Measurements from ENCODE around the gene TOPBP1. TPM values are rescaled to one million over a fixed set of nuclear protein-coding genes. Genes with fewer than 3 reads are reported as not detected.
"Not testable (repeated sequence)": the region's sequence is repeated elsewhere in the genome, so short reads cannot be mapped to it uniquely, and the experiment has no call there.

Gene TOPBP1
- total and polyA plus RNA-seq, 8 donors = 5.8 to 13.0 (median 8.0) TPM

DNA sequence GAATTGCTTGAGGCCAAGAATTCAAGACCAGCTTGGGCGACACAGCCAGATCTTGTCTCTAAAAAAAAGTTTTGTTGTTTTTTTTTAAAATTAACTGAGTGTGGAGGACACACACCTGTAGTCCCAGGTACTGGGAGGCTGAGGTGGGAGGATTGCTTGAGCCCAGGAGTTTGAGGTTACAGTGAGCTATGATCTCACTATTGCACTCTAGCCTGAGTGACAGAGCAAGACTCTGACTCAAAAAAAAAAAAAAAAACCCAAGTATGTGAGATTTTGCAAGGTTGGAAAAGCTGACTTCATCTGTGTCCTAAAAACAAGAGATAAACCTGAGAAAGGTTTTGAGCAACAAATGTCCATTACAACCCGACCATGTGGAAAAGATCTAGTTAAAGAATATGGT lies 5.4 kb upstream of the TOPBP1 start:
- intact Hi-C loops (cut with DNase I) = loop anchor here in 1 of 3 donors (10.0 kb wide), 1 partner anchor 108 kb away; no protein-coding TSS in a partner anchor
- 76 to 80% methylated on average over 2 of the region's 2 CpGs for WGBS, 2 donors
- Histone ChIP-seq H3K9me3 (no peaks in the 10 kb centered on the region), H3K36me3 (no peaks in the 10 kb centered on the region), H3K27ac (no peak overlapping the region), H3K27me3 (no peaks in the 10 kb centered on the region), H3K4me3 (no peak overlapping the region), H3K4me1 (peaks cover 11 to 24% (median 14%) of the 10 kb centered on the region in 3 donors)
- FAIRE-seq (no peak), ATAC-seq (no peak), DNase-seq (no peak)
- TF ChIP-seq, protein P1, sequence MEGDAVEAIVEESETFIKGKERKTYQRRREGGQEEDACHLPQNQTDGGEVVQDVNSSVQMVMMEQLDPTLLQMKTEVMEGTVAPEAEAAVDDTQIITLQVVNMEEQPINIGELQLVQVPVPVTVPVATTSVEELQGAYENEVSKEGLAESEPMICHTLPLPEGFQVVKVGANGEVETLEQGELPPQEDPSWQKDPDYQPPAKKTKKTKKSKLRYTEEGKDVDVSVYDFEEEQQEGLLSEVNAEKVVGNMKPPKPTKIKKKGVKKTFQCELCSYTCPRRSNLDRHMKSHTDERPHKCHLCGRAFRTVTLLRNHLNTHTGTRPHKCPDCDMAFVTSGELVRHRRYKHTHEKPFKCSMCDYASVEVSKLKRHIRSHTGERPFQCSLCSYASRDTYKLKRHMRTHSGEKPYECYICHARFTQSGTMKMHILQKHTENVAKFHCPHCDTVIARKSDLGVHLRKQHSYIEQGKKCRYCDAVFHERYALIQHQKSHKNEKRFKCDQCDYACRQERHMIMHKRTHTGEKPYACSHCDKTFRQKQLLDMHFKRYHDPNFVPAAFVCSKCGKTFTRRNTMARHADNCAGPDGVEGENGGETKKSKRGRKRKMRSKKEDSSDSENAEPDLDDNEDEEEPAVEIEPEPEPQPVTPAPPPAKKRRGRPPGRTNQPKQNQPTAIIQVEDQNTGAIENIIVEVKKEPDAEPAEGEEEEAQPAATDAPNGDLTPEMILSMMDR (IDR thresholded peaks at IDR 0.05) = no peak

DNA sequence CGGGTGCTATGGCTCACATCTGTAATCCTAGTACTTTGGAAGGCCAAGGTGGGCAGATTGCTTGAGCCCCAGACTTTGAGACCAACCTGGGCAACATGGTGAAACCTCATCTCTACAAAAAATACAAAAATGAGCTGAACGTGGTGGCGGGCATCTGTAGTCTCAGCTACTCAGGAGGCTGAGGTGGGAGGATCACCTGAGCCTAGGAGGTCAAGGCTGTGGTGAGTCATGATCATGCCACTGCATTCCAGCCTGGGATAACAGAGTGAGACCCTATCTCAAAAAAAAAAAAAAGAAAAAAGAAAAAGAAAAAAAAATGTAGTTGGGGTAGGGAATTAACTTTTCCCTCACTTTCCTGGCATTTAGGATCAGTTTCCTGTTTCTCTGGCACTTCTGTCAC lies 3.4 kb upstream of the TOPBP1 start:
- not testable (repeated sequence) for ATAC-seq, H3K36me3 ChIP-seq, H3K27me3 ChIP-seq, FAIRE-seq, DNase-seq, H3K4me3 ChIP-seq, H3K9me3 ChIP-seq, H3K27ac ChIP-seq
- intact Hi-C loops (cut with DNase I) = loop anchor here in 1 of 3 donors (10.0 kb wide), 1 partner anchor 110 kb away; no protein-coding TSS in a partner anchor
- peaks cover 7 to 32% (median 16%) of the 10 kb centered on the region in 3 donors for H3K4me1 ChIP-seq
- 89 to 91% methylated on average over 3 of the region's 3 CpGs for WGBS, 2 donors

DNA sequence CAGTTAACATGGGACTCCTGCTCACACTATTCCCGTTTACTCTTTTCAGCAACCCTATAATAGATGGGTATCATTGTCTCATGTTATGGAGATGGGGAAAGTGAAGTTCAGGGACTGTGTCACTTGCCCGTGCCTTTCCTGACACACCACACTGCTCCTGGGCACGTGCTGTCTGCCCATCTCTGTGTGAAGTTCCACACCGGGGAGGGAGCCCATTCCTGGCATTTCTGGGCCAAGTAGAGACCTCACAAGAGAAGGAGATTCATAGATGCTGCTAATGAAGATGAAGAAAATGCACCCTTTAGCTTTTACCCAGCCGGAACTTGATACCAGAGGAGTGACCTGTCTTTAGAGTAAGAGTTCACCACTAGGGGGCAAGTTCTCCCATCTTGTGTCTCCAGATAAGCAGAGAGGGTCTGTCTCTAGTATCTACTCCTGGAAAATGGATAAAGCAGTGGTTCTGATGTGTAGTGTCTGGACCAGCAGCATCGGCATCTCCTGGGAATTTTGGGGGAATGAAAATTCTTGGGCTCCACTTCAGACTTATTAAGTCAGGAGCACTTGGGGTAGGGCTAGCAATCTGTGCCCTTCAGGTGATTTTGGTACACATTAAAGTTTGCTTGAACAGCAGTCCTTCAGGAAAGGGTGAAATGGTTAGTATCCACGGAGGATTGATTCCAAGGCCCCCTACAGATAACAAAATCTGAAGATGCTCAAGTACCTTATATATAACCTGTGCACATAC lies 2.0 kb upstream of the TOPBP1 start:
- intact Hi-C loops (cut with DNase I) = loop anchor here in 1 of 3 donors (10.0 kb wide), 1 partner anchor 111 kb away; no protein-coding TSS in a partner anchor

DNA sequence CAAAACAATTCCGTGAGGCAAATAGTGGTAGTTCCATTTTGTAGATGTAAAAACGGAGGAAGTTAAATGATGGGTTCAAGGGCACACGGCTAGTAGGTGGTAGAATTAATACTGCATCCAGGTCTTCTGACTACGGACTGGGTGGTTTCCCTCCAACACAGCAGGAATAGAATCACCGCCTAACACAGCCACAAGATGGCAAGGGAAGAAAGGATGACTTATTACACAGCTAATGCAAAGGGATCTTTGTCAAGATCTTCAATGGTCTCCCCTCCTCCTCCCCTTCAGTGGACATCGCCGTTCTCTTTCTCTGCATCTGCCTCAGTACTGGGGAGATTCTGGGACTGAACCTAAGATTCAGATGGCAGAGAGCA lies 524 bp upstream of the TOPBP1 start:
- Histone ChIP-seq H3K4me1 (peaks cover 0 to 21% (median 10%) of the 10 kb centered on the region in 3 donors), H3K36me3 (peaks cover 0 to 3% (median 0%) of the 10 kb centered on the region in 3 donors), H3K27ac (peak overlapping the region; percentile 52 to 75 (median 68)), H3K9me3 (no peaks in the 10 kb centered on the region), H3K4me3 (peak overlapping the region; percentile 67 to 89 (median 82)), H3K27me3 (no peaks in the 10 kb centered on the region)
- intact Hi-C loops (cut with DNase I) = loop anchor here in 1 of 3 donors (10.0 kb wide), 1 partner anchor 113 kb away; no protein-coding TSS in a partner anchor
- no peak for DNase-seq
- 2% methylated on average over 7 of the region's 7 CpGs for WGBS, 2 donors
- peak; percentile 43 to 82 (median 64) for ATAC-seq
- no peak for FAIRE-seq
- TF ChIP-seq, protein P1 (IDR thresholded peaks at IDR 0.05) = no peak

More for the DNA sequence above, 2.0 kb upstream of the TOPBP1 start:
- Histone ChIP-seq H3K36me3 (no peaks in the 10 kb centered on the region), H3K4me3 (no peak overlapping the region), H3K27me3 (no peaks in the 10 kb centered on the region), H3K9me3 (no peaks in the 10 kb centered on the region), H3K4me1 (peaks cover 0 to 21% (median 10%) of the 10 kb centered on the region in 3 donors), H3K27ac (no peak overlapping the region)
- WGBS, 2 donors = 31 to 32% methylated on average over 7 of the region's 7 CpGs
- TF ChIP-seq, protein P1 (IDR thresholded peaks at IDR 0.05) = peak; percentile 17 to 63 (median 34)
- ATAC-seq (peak; percentile 60 to 81 (median 77)), DNase-seq (peak in 2 of 6 donors; percentile 22 to 40), FAIRE-seq (no peak)

DNA sequence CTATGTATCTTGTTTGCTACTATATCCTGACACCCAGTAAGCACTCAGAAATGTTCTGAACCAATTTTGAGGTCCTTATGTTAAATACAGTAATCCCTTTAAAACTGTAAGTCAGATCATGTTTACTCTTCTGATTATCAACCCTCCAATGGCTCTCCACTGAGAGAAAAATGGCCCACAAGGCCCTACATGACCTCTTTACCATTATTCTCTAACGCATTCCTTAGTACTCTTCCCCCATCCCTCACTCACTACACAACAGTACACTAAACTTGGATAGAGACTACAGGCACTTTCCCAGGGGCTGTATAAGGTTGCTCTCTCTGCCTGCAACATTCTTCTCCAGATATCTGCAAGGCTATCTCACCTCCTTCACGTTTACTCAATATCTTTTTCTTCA lies 1.9 kb downstream of the TOPBP1 start:
- peaks cover 0 to 8% (median 5%) of the 10 kb centered on the region in 3 donors for H3K36me3 ChIP-seq
- ATAC-seq (no peak), DNase-seq (no peak), FAIRE-seq (no peak)
- TF ChIP-seq, protein P1 (IDR thresholded peaks at IDR 0.05) = no peak
- no peak overlapping the region for H3K4me3 ChIP-seq
- H3K27ac ChIP-seq = no peak overlapping the region
- H3K4me1 ChIP-seq = peaks cover 0 to 21% (median 10%) of the 10 kb centered on the region in 3 donors
- WGBS, 2 donors = 59 to 65% methylated on average over 2 of the region's 2 CpGs
- intact Hi-C loops (cut with DNase I) = loop anchor here in 1 of 3 donors (10.0 kb wide), 1 partner anchor 115 kb away; no protein-coding TSS in a partner anchor
- no peaks in the 10 kb centered on the region for H3K27me3 ChIP-seq
- no peaks in the 10 kb centered on the region for H3K9me3 ChIP-seq

Data from pancreas (tissue), 10 donors.